DND-41 (cell line): Measurements from ENCODE around the gene RPS17.

ENCODE experiments used
- ATAC-seq: fragments of 200-7000 bp; cut with Tn5 transposase; 3 replicates; pipeline ENCODE4 v1.9.1; 2021; ENCODE audit warnings: low read depth; ENCODE audit not compliant: insufficient read depth
- DNase-seq: peaks from one replicate; pipeline ENCODE4 v3.0.0-alpha.2; 2020
- H2AFZ ChIP-seq: 2 replicates; pipeline ENCODE4 v1.6.0; 2012; ENCODE audit warnings: low read depth, low read length
- H3K27ac ChIP-seq: 2 replicates; pipeline ENCODE4 v1.5.1; 2012; ENCODE audit warnings: low read length, inconsistent platforms
- H3K27me3 ChIP-seq: fragments of 200-600 bp; sonication (generic); 2 replicates; pipeline ENCODE4 v1.6.0; 2012; ENCODE audit warnings: low read length, mild to moderate bottlenecking, inconsistent platforms; ENCODE audit not compliant: insufficient read depth, poor library complexity
- H3K36me3 ChIP-seq: 2 replicates; pipeline ENCODE4 v1.5.1; 2012; ENCODE audit warnings: low read length, inconsistent platforms; ENCODE audit not compliant: insufficient read depth
- H3K4me1 ChIP-seq: 2 replicates; pipeline ENCODE4 v1.5.1; 2012; ENCODE audit warnings: mild to moderate bottlenecking, low read length; ENCODE audit not compliant: insufficient read depth
- H3K4me2 ChIP-seq: 2 replicates; pipeline ENCODE4 v1.6.0; 2012; ENCODE audit warnings: mild to moderate bottlenecking, moderate library complexity, low read length, inconsistent platforms; ENCODE audit not compliant: insufficient read depth
- H3K4me3 ChIP-seq, 2 experiments: fragments of 200-600 bp in 1 of 2; shearing (Covaris generic) in 1 of 2; 2 replicates each; pipeline ENCODE4 v1.5.1; 2012 to 2016; ENCODE audit warnings: inconsistent platforms in 2 of 2, low read length in 2 of 2, mild to moderate bottlenecking in 2 of 2, low read depth in 1 of 2, moderate library complexity in 1 of 2
- H3K79me2 ChIP-seq: 2 replicates; pipeline ENCODE4 v1.6.0; 2012; ENCODE audit warnings: low read length, inconsistent platforms; ENCODE audit not compliant: insufficient read depth
- H3K9ac ChIP-seq: 2 replicates; pipeline ENCODE4 v1.6.0; 2012; ENCODE audit warnings: low read depth, mild to moderate bottlenecking, inconsistent platforms, low read length, moderate library complexity
- H3K9me3 ChIP-seq: 2 replicates; pipeline ENCODE4 v1.5.1; 2012; ENCODE audit warnings: low read length, moderate library complexity, mild to moderate bottlenecking, inconsistent platforms; ENCODE audit not compliant: insufficient read depth, severe bottlenecking
- H4K20me1 ChIP-seq: 2 replicates; pipeline ENCODE4 v1.6.0; 2012; ENCODE audit warnings: low read length; ENCODE audit not compliant: insufficient read depth
- CTCF ChIP-seq: IDR thresholded peaks from 2 replicates; pipeline ENCODE4 v1.5.1; 2012; ENCODE audit warnings: borderline replicate concordance, low read length, moderate library complexity, mild to moderate bottlenecking; ENCODE audit not compliant: poor library complexity, severe bottlenecking; ENCODE audit errors: extremely low read depth
- EZH2 ChIP-seq: IDR thresholded peaks from 3 replicates; pipeline ENCODE4 v1.6.1; 2012; ENCODE audit warnings: borderline replicate concordance, low read depth, mild to moderate bottlenecking, moderate library complexity, low read length, inconsistent platforms; ENCODE audit not compliant: severe bottlenecking

RPS17 gene

GRCh38 chr15:82568986-82569385 is 28.7 kb upstream of the RPS17 start:
- Histone ChIP-seq H3K27ac (no peak overlapping the region), H3K9me3 (no peaks in the 10 kb centered on the region), H3K36me3 (no peaks in the 10 kb centered on the region), H3K4me1 (no peaks in the 10 kb centered on the region), H3K27me3 (peaks cover 17% of the 10 kb centered on the region), H2AFZ (no peak overlapping the region), H3K4me3 (no peak overlapping the region), H3K9ac (no peak overlapping the region), H3K4me2 (no peak overlapping the region), H4K20me1 (no peaks in the 10 kb centered on the region), H3K79me2 (no peaks in the 10 kb centered on the region)
- no peak for DNase-seq
- no peak for ATAC-seq
- TF ChIP-seq CTCF = no peak
- no peak for TF ChIP-seq EZH2

- Histone ChIP-seq H3K27ac (no peak overlapping the region), H2AFZ (no peak overlapping the region), H3K9ac (no peak overlapping the region), H3K9me3 (no peaks in the 10 kb centered on the region), H3K36me3 (no peaks in the 10 kb centered on the region), H3K4me3 (no peak overlapping the region), H3K27me3 (peaks cover 17% of the 10 kb centered on the region), H3K4me2 (no peak overlapping the region), H4K20me1 (no peaks in the 10 kb centered on the region), H3K79me2 (no peaks in the 10 kb centered on the region), H3K4me1 (no peaks in the 10 kb centered on the region)
- DNase-seq (no peak), ATAC-seq (no peak)
- TF ChIP-seq EZH2 = no peak
- no peak for TF ChIP-seq CTCF
These were observed 27.4 kb upstream of the RPS17 start for GRCh38 chr15:82567661-82568060.

- Histone ChIP-seq H3K4me1 (no peaks in the 10 kb centered on the region), H2AFZ (no peak overlapping the region), H3K9ac (no peak overlapping the region), H3K4me3 (no peak overlapping the region), H3K36me3 (no peaks in the 10 kb centered on the region), H3K79me2 (no peaks in the 10 kb centered on the region), H3K9me3 (no peaks in the 10 kb centered on the region), H3K27me3 (peaks cover 18% of the 10 kb centered on the region), H3K4me2 (no peak overlapping the region), H4K20me1 (no peaks in the 10 kb centered on the region), H3K27ac (no peak overlapping the region)
- no peak for TF ChIP-seq EZH2
- no peak for TF ChIP-seq CTCF
- DNase-seq (no peak), ATAC-seq (no peak)
These were observed 26.4 kb upstream of the RPS17 start for GRCh38 chr15:82566690-82567089.

GRCh38 chr15:82558502-82558901 is 18.2 kb upstream of the RPS17 start:
- no peak overlapping the region for H3K4me3 ChIP-seq
- H3K9me3 ChIP-seq = no peaks in the 10 kb centered on the region
- no peak overlapping the region for H3K4me2 ChIP-seq
- ATAC-seq (no peak), DNase-seq (no peak)
- H3K79me2 ChIP-seq = no peaks in the 10 kb centered on the region
- no peak overlapping the region for H3K27ac ChIP-seq
- H3K36me3 ChIP-seq = no peaks in the 10 kb centered on the region
- no peak for TF ChIP-seq EZH2
- no peak for TF ChIP-seq CTCF
- no peak overlapping the region for H2AFZ ChIP-seq
- peaks cover 13% of the 10 kb centered on the region for H3K27me3 ChIP-seq
- no peaks in the 10 kb centered on the region for H4K20me1 ChIP-seq
- H3K4me1 ChIP-seq = no peaks in the 10 kb centered on the region
- H3K9ac ChIP-seq = no peak overlapping the region
